Measurements from ENCODE around the gene SYMPK.

The SYMPK gene

GRCh38 chr19:45781214-45782161 is 81.5 kb downstream of the SYMPK start:
- DNase-seq (ENCODE audit: low read depth), result no peak

GRCh38 chr19:45780448-45781213 is 82.3 kb downstream of the SYMPK start:
- DNase-seq (ENCODE audit: low read depth), result no peak

- no peak for DNase-seq (ENCODE audit: low read depth)
Observed at GRCh38 chr19:45780146-45780447, 82.8 kb downstream of the SYMPK start.

GRCh38 chr19:45779231-45780145 is 83.5 kb downstream of the SYMPK start:
- DNase-seq (ENCODE audit: low read depth), result peak; percentile 50

GRCh38 chr19:45778010-45778661 is 84.8 kb downstream of the SYMPK start:
- DNase-seq (ENCODE audit: low read depth), result no peak

GRCh38 chr19:45777395-45777961 is 85.5 kb downstream of the SYMPK start:
- DNase-seq (ENCODE audit: low read depth), result no peak

- no peak for DNase-seq (ENCODE audit: low read depth)
Observed at GRCh38 chr19:45774765-45775164, 88.2 kb downstream of the SYMPK start.

- DNase-seq (ENCODE audit: low read depth), result no peak
Observed at GRCh38 chr19:45773384-45773783, 89.6 kb downstream of the SYMPK start.

- no peak for DNase-seq (ENCODE audit: low read depth)
Observed at GRCh38 chr19:45772912-45773311, 90.0 kb downstream of the SYMPK start.

- DNase-seq (ENCODE audit: low read depth), result no peak
Observed at GRCh38 chr19:45772130-45772840, 90.7 kb downstream of the SYMPK start.

GRCh38 chr19:45771311-45771933 is 91.5 kb downstream of the SYMPK start:
- no peak for DNase-seq (ENCODE audit: low read depth)

- DNase-seq (ENCODE audit: low read depth), result peak; percentile 85
Observed at GRCh38 chr19:45770192-45771101, 92.5 kb downstream of the SYMPK start.

GRCh38 chr19:45769821-45770191 is 93.1 kb downstream of the SYMPK start:
- peak; percentile 38 for DNase-seq (ENCODE audit: low read depth)

- peak; percentile 86 for DNase-seq (ENCODE audit: low read depth)
Observed at GRCh38 chr19:45768984-45769782, 93.8 kb downstream of the SYMPK start, which contains the start of gene SIX5. Gene SIX5 (minus strand): TSS chr19:45769252. CDS start chr19:45768844, 408 bp downstream.

- no peak for DNase-seq (ENCODE audit: low read depth)
Observed at GRCh38 chr19:45768655-45768983, 94.3 kb downstream of the SYMPK start.

- no peak for DNase-seq (ENCODE audit: low read depth)
Observed at GRCh38 chr19:45767881-45768654, 94.9 kb downstream of the SYMPK start.

GRCh38 chr19:45767410-45767880 is 95.5 kb downstream of the SYMPK start:
- no peak for DNase-seq (ENCODE audit: low read depth)
